Vagina (tissue), 2 donors: ENCODE results near the gene PRELID3B. TPM values are rescaled to one million over a fixed set of nuclear protein-coding genes. Genes with fewer than 3 reads are reported as not detected.

ENCODE experiments used
- DNase-seq, 2 donors: peaks; one replicate each; pipeline ENCODE4 v3.0.0-alpha.2; 2017; ENCODE audit errors: extremely low spot score in 2 of 2
- H3K27ac ChIP-seq: fragments of 200-600 bp; sonication (generic); one replicate; pipeline ENCODE4 v1.5.1; 2019
- H3K27me3 ChIP-seq: fragments of 200-600 bp; sonication (generic); one replicate; pipeline ENCODE4 v1.5.1; 2019
- H3K36me3 ChIP-seq, 2 donors: fragments of 200-600 bp; sonication (generic); one replicate each; pipeline ENCODE4 v1.5.1; 2017 to 2019
- H3K4me1 ChIP-seq: fragments of 200-600 bp; sonication (generic); one replicate; pipeline ENCODE4 v1.5.1; 2019
- H3K4me3 ChIP-seq, 2 donors: fragments of 200-600 bp; sonication (generic); 1 replicate in 1 of 2; 2 replicates in 1 of 2; pipeline ENCODE4 v1.5.1; 2016 to 2019
- H3K9me3 ChIP-seq: fragments of 200-600 bp; sonication (generic); one replicate; pipeline ENCODE4 v1.5.1; 2019
- POLR2A ChIP-seq, 2 donors: fragments of 450-650 bp; IDR thresholded peaks; one replicate each; pipeline ENCODE4 v1.6.1; 2017; ENCODE audit warnings: antibody characterized with exemption in 2 of 2, mild to moderate bottlenecking in 2 of 2, moderate library complexity in 2 of 2
- POLR2AphosphoS5 ChIP-seq, 2 donors: sonication (generic); formaldehyde crosslinking; IDR thresholded peaks; one replicate each; pipeline ENCODE4 v1.9.0; 2017; ENCODE audit warnings: antibody characterized with exemption in 2 of 2, mild to moderate bottlenecking in 2 of 2, low read depth in 1 of 2; ENCODE audit not compliant: insufficient read depth in 1 of 2
- intact Hi-C: fragments of 100-400 bp; cut with DNase I; formaldehyde crosslinking; loops from one replicate; pipeline ENCODE4 v1.15.1; 2023
- total RNA-seq: library from RNA; depleted of rRNA; stranded (reverse); fragments of >200 nt; gene quantifications from one replicate; pipeline ENCODE4 v1.2.3, GENCODE V29; 2016
- TF ChIP-seq, protein P1 (sequence below), 3 experiments: fragments of 450-650 bp in 2 of 3; fragments of 200-600 bp in 1 of 3; sonication (generic) in 1 of 3; IDR thresholded peaks; one replicate each; pipeline ENCODE4 v1.5.1; 2017 to 2019; ENCODE audit warnings: antibody characterized with exemption in 3 of 3, mild to moderate bottlenecking in 2 of 3, moderate library complexity in 2 of 3

PRELID3B gene
- total RNA-seq, 1 donor from 2014 or later, result 73.4 TPM

DNA sequence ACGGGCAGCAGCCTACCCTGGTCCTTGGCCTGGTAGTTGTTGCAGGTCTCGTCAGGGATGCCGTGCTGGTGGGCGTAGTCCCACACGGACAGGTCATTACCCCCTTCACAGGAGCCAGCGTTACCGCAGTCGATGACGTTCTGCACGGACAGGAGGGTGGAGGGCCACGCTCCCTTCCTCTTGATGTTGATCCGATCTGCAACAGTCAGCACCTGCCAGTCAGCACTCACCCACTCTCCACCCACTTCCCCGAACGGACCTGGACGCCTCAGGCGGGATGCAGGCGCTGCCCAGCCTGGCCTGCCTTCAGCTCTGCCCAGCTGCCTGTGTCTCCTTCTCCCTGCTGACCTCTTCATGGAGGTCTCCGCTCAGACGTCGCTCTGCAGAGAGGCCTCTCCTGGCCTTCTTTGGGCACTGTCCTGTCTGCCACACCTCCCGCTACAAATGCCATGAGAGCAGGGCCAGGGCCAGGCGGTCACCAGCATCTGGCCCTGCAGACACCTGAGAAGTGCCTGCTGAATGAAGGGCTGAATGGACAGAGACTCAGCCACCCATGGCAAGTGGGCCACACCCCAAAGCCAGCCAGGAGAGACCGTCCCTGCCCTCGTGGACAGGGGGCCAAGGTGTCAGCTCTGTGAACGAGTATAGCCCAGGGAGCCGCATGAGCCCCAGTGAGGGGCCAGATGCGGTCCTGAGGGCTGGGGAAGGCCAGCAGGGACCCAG lies 41.0 kb downstream of the PRELID3B start:
- Histone ChIP-seq H3K4me1 (peaks cover 25% of the 10 kb centered on the region), H3K27ac (no peak overlapping the region), H3K9me3 (no peaks in the 10 kb centered on the region), H3K27me3 (no peaks in the 10 kb centered on the region), H3K4me3 (no peak overlapping the region), H3K36me3 (peaks cover 0 to 27% of the 10 kb centered on the region in 2 donors)
- no peak for DNase-seq
- intact Hi-C loops, result no loop called here
- TF ChIP-seq POLR2A (IDR thresholded peaks at IDR 0.05), result no peak
- no peak for TF ChIP-seq POLR2AphosphoS5 (IDR thresholded peaks at IDR 0.05; ENCODE audit: insufficient read depth in 1 of 2, low read depth in 1 of 2)
- TF ChIP-seq, protein P1, sequence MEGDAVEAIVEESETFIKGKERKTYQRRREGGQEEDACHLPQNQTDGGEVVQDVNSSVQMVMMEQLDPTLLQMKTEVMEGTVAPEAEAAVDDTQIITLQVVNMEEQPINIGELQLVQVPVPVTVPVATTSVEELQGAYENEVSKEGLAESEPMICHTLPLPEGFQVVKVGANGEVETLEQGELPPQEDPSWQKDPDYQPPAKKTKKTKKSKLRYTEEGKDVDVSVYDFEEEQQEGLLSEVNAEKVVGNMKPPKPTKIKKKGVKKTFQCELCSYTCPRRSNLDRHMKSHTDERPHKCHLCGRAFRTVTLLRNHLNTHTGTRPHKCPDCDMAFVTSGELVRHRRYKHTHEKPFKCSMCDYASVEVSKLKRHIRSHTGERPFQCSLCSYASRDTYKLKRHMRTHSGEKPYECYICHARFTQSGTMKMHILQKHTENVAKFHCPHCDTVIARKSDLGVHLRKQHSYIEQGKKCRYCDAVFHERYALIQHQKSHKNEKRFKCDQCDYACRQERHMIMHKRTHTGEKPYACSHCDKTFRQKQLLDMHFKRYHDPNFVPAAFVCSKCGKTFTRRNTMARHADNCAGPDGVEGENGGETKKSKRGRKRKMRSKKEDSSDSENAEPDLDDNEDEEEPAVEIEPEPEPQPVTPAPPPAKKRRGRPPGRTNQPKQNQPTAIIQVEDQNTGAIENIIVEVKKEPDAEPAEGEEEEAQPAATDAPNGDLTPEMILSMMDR (IDR thresholded peaks at IDR 0.05), result no peak

DNA sequence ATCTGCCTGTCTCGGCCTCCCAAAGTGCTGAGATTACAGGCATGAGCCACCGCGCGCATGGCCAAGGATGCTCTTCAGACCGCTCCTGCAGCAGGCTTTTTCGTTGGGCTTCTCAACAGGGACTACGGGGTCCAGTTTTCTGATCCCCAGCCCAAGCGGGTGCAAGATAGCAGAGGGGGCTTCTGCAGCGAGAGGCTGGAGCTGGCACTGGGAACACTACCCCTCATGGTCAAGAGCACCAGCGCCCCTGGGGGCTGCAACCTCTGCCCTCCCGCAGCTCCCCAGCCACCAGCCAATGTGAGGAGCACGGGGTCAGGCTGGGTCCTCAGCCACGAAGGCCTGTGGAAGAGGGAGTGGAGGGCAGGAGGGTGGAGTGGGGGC lies 41.5 kb downstream of the PRELID3B start:
- intact Hi-C loops, result no loop called here
- peaks cover 0 to 33% of the 10 kb centered on the region in 2 donors for H3K36me3 ChIP-seq
- H3K4me1 ChIP-seq, result peaks cover 19% of the 10 kb centered on the region
- no peak for DNase-seq
- H3K9me3 ChIP-seq, result no peaks in the 10 kb centered on the region
- TF ChIP-seq POLR2AphosphoS5 (IDR thresholded peaks at IDR 0.05; ENCODE audit: insufficient read depth in 1 of 2, low read depth in 1 of 2) (no peak), POLR2A (IDR thresholded peaks at IDR 0.05) (no peak)
- TF ChIP-seq, protein P1 (IDR thresholded peaks at IDR 0.05), result no peak
- no peak overlapping the region for H3K4me3 ChIP-seq
- H3K27ac ChIP-seq, result no peak overlapping the region
- no peaks in the 10 kb centered on the region for H3K27me3 ChIP-seq

DNA sequence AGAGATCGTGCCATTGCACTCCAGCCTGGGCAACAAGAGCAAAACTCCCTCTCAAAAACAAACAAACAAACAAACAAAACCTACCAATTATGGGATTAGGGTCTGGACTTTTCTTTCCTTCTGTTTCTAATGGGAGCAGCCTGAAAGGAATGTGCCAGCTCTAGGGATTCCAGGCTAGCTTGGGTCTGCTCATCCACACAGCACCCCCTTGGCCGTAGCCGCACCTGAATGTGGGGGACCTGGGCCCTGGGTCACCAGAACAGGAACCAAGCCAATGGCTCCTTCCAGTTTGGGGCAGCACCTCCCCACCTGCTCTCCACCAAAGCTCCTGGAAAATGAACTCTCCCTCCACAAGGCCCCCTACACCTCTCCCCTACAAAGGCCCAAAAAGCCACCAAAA lies 42.3 kb downstream of the PRELID3B start:
- no peaks in the 10 kb centered on the region for H3K27me3 ChIP-seq
- TF ChIP-seq POLR2A (IDR thresholded peaks at IDR 0.05) (no peak), POLR2AphosphoS5 (IDR thresholded peaks at IDR 0.05; ENCODE audit: insufficient read depth in 1 of 2, low read depth in 1 of 2) (no peak)
- intact Hi-C loops, result no loop called here
- H3K4me1 ChIP-seq, result peaks cover 12% of the 10 kb centered on the region
- no peak overlapping the region for H3K4me3 ChIP-seq
- no peak for DNase-seq
- no peaks in the 10 kb centered on the region for H3K9me3 ChIP-seq
- peaks cover 0 to 40% of the 10 kb centered on the region in 2 donors for H3K36me3 ChIP-seq
- no peak overlapping the region for H3K27ac ChIP-seq

DNA sequence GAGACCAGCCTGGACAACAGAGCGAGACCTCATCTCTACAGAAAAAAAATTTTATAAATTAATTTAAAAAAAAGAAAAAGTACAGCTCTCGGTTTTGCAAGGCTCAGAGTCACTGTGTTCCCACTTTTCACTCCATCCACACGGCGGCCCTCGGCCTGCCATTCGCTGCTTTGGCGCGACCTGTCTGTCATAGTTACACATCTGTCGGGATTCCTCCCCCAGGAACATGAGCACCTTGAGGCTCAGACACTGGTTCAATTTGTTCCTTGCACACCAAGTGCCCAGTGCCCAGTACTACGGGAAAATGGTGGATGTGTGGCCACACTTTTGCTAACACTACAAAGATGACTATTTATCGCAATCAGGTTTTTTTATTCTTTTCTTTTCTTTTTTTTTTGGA lies 43.9 kb downstream of the PRELID3B start:
- peaks cover 0 to 55% of the 10 kb centered on the region in 2 donors for H3K36me3 ChIP-seq
- H3K27ac ChIP-seq, result no peak overlapping the region
- H3K27me3 ChIP-seq, result no peaks in the 10 kb centered on the region
- no peak for TF ChIP-seq POLR2A (IDR thresholded peaks at IDR 0.05)
- no peaks in the 10 kb centered on the region for H3K9me3 ChIP-seq
- H3K4me3 ChIP-seq, result no peak overlapping the region
- DNase-seq, result no peak
- intact Hi-C loops, result no loop called here
- no peaks in the 10 kb centered on the region for H3K4me1 ChIP-seq

DNA sequence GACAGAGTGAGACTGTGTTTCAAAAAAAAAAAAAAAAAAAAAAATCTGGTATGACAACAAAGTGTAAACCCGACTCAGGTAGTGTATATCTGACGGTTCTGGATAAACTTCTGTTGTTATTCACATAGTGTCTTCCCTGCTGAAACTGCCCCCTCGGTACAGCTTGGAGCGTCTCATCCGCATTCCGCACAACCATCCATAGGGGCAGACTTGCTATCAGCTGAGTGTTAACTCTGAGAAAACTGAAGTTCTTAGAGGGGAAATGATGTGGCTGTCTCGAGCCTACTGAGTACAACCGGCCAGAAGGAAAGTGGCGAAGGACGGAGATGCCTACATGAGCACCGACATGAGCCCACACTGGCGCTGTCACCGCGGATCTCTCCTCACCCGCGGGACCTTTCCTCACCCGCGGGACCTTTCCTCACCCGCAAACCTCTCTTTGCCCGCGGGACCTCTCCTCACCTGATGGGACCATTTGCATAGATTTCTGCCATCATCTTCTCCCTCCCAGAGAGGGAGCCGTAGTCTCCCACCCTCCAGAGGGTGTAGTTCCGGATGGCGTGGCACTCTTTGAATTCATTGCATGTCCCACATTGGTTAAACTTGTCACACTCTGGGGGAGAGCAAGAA lies 45.3 kb downstream of the PRELID3B start:
- DNase-seq, result no peak
- Histone ChIP-seq H3K27me3 (no peaks in the 10 kb centered on the region), H3K4me1 (no peaks in the 10 kb centered on the region), H3K9me3 (no peaks in the 10 kb centered on the region), H3K36me3 (peaks cover 0 to 66% of the 10 kb centered on the region in 2 donors), H3K4me3 (no peak overlapping the region), H3K27ac (no peak overlapping the region)
- intact Hi-C loops, result no loop called here
- no peak for TF ChIP-seq POLR2AphosphoS5 (IDR thresholded peaks at IDR 0.05; ENCODE audit: insufficient read depth in 1 of 2, low read depth in 1 of 2)
- TF ChIP-seq, protein P1 (IDR thresholded peaks at IDR 0.05), result no peak

DNA sequence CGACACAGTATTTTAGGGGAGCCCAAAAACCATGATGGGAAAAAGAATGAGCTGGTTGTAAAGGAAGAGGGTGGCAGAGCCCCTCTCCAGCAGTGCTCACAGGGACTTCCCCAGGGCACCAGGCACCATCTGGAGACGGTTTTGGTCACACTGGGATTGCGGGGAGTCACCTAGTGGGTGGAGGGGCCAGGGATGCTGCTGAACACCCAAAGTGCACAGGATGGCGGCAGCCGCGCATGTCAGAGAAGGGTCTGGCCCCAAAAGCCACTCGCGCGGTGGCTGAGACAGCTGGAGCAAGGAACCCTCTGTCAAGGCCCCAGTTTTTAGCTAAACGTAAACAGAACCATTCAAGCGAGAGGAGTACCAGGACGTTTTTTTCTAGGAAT lies 46.4 kb downstream of the PRELID3B start:
- no peak overlapping the region for H3K4me3 ChIP-seq
- peaks cover 0 to 73% of the 10 kb centered on the region in 2 donors for H3K36me3 ChIP-seq
- H3K27me3 ChIP-seq, result no peaks in the 10 kb centered on the region
- H3K4me1 ChIP-seq, result no peaks in the 10 kb centered on the region
- DNase-seq, result no peak
- TF ChIP-seq, protein P1 (IDR thresholded peaks at IDR 0.05), result no peak
- TF ChIP-seq POLR2AphosphoS5 (IDR thresholded peaks at IDR 0.05; ENCODE audit: insufficient read depth in 1 of 2, low read depth in 1 of 2) (no peak), POLR2A (IDR thresholded peaks at IDR 0.05) (no peak)
- H3K9me3 ChIP-seq, result no peaks in the 10 kb centered on the region
- intact Hi-C loops, result no loop called here
- no peak overlapping the region for H3K27ac ChIP-seq
